GM12873 (cell line): ENCODE data around the gene RELN.

Experiments
- TF ChIP-seq, protein P1 (sequence below): IDR thresholded peaks from 2 replicates; pipeline ENCODE4 v1.5.1; 2012; ENCODE audit warnings: low read depth, mild to moderate bottlenecking, moderate library complexity, low read length, control low read depth; ENCODE audit not compliant: insufficient read depth; ENCODE audit errors: missing control alignments

Gene RELN

GRCh38 chr7:103751311-103751880 is 238.1 kb downstream of the RELN start:
- TF ChIP-seq, protein P1, sequence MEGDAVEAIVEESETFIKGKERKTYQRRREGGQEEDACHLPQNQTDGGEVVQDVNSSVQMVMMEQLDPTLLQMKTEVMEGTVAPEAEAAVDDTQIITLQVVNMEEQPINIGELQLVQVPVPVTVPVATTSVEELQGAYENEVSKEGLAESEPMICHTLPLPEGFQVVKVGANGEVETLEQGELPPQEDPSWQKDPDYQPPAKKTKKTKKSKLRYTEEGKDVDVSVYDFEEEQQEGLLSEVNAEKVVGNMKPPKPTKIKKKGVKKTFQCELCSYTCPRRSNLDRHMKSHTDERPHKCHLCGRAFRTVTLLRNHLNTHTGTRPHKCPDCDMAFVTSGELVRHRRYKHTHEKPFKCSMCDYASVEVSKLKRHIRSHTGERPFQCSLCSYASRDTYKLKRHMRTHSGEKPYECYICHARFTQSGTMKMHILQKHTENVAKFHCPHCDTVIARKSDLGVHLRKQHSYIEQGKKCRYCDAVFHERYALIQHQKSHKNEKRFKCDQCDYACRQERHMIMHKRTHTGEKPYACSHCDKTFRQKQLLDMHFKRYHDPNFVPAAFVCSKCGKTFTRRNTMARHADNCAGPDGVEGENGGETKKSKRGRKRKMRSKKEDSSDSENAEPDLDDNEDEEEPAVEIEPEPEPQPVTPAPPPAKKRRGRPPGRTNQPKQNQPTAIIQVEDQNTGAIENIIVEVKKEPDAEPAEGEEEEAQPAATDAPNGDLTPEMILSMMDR = no peak

- TF ChIP-seq, protein P1 = no peak
Measured at GRCh38 chr7:103748680-103749079, 240.8 kb downstream of the RELN start.

GRCh38 chr7:103735377-103735776 is 254.1 kb downstream of the RELN start:
- TF ChIP-seq, protein P1 = no peak

- TF ChIP-seq, protein P1 = no peak
Measured at GRCh38 chr7:103731169-103731568, 258.3 kb downstream of the RELN start.

GRCh38 chr7:103729026-103729425 is 260.4 kb downstream of the RELN start:
- TF ChIP-seq, protein P1 = no peak

- TF ChIP-seq, protein P1 = no peak
Measured at GRCh38 chr7:103727982-103728610, 261.4 kb downstream of the RELN start.

GRCh38 chr7:103719070-103719469 is 270.4 kb downstream of the RELN start:
- TF ChIP-seq, protein P1 = no peak
